H1 (cell line): Measurements from ENCODE around the gene C22orf39. TPM values are rescaled to one million over a fixed set of nuclear protein-coding genes. Genes with fewer than 3 reads are reported as not detected.

Experiments
- CTCF ChIA-PET: fragments of 300-600 bp; sonication (Branson Sonifier 250); formaldehyde crosslinking; loops from one replicate; lab custom pipeline; 2021; ENCODE audit not compliant: partially characterized antibody; lab: Charles Lee
- POLR2A ChIA-PET: fragments of 300-600 bp; sonication (Branson Sonifier 250); formaldehyde crosslinking; loops from one replicate; lab custom pipeline; 2021; ENCODE audit warnings: inconsistent platforms; ENCODE audit not compliant: partially characterized antibody; lab: Charles Lee
- DNase-seq, 2 experiments: peaks; one replicate each; pipeline versions ENCODE4 v3.0.0 to v3.0.0-alpha.2; 2010 to 2022; ENCODE audit warnings: low spot score in 2 of 2, low read depth in 1 of 2, mixed read lengths in 1 of 2
- FAIRE-seq: peaks from 2 replicates; lab custom pipeline; 2011; peaks lifted over from hg19 to GRCh38; lab: Jason Lieb, UNC
- H2AFZ ChIP-seq: 2 replicates; pipeline ENCODE4 v1.8.1; 2012; ENCODE audit warnings: low read length, inconsistent platforms
- H2AK5ac ChIP-seq: 2 replicates; pipeline ENCODE4 v1.6.1; 2013; ENCODE audit warnings: low read depth, low read length
- H2BK120ac ChIP-seq: replicated peaks from 2 replicates; pipeline ENCODE3; 2013; ENCODE audit warnings: low read depth, low read length, inconsistent platforms
- H2BK12ac ChIP-seq: 2 replicates; pipeline ENCODE4 v1.6.1; 2013; ENCODE audit warnings: low read depth, low read length
- H2BK15ac ChIP-seq: 2 replicates; pipeline ENCODE4 v1.6.1; 2013; ENCODE audit warnings: low read length
- H2BK20ac ChIP-seq: 2 replicates; pipeline ENCODE4 v1.6.1; 2013; ENCODE audit warnings: low read length
- H2BK5ac ChIP-seq: 2 replicates; pipeline ENCODE4 v1.6.1; 2013; ENCODE audit warnings: low read depth, low read length
- H3K14ac ChIP-seq: 2 replicates; pipeline ENCODE4 v1.6.1; 2013; ENCODE audit warnings: inconsistent platforms; ENCODE audit not compliant: insufficient read length
- H3K18ac ChIP-seq: 2 replicates; pipeline ENCODE4 v1.6.1; 2013; ENCODE audit warnings: low read length; ENCODE audit errors: extremely low read depth
- H3K23ac ChIP-seq: 2 replicates; pipeline ENCODE4 v1.6.1; 2013; ENCODE audit warnings: inconsistent platforms; ENCODE audit not compliant: insufficient read length
- H3K23me2 ChIP-seq: 2 replicates; pipeline ENCODE4 v1.6.1; 2013; ENCODE audit warnings: low read depth, low read length
- H3K27ac ChIP-seq: 2 replicates; pipeline ENCODE4 v1.6.1; 2011; ENCODE audit warnings: low read depth, low read length, inconsistent platforms
- H3K27me3 ChIP-seq, 4 experiments: replicated peaks in 1 of 4; 1 replicate in 1 of 4; 2 replicates in 3 of 4; pipeline versions ENCODE4 v1.6.1 to v1.8.1; 2011 to 2013; ENCODE audit warnings: low read length in 3 of 4, mild to moderate bottlenecking in 3 of 4, inconsistent platforms in 2 of 4, mixed read lengths in 2 of 4, moderate library complexity in 1 of 4; ENCODE audit not compliant: control insufficient read depth in 3 of 4, insufficient read depth in 3 of 4; ENCODE audit errors: extremely low read depth in 1 of 4
- H3K36me3 ChIP-seq, 4 experiments: 2 replicates each; pipeline versions ENCODE4 v1.6.1 to v1.8.1; 2011 to 2013; ENCODE audit warnings: mild to moderate bottlenecking in 4 of 4, low read length in 3 of 4, moderate library complexity in 2 of 4, control low read depth in 1 of 4, inconsistent platforms in 1 of 4; ENCODE audit not compliant: insufficient read depth in 4 of 4, control insufficient read depth in 2 of 4
- H3K4ac ChIP-seq: replicated peaks from 2 replicates; pipeline ENCODE3; 2013; ENCODE audit warnings: low read length, low read depth, mixed read lengths, inconsistent platforms; ENCODE audit not compliant: insufficient read length
- H3K4me1 ChIP-seq, 4 experiments: replicated peaks in 1 of 4; 1 replicate in 1 of 4; 2 replicates in 3 of 4; pipeline versions ENCODE4 v1.6.1 to v1.8.1; 2011 to 2013; ENCODE audit warnings: low read length in 3 of 4, inconsistent platforms in 2 of 4, mixed read lengths in 1 of 4; ENCODE audit not compliant: insufficient read depth in 4 of 4, control insufficient read depth in 3 of 4
- H3K4me2 ChIP-seq, 2 experiments: 2 replicates each; pipeline versions ENCODE4 v1.6.1 to v1.8.1; 2011 to 2013; ENCODE audit warnings: low read depth in 2 of 2, low read length in 2 of 2, control low read depth in 1 of 2, inconsistent platforms in 1 of 2, mild to moderate bottlenecking in 1 of 2; ENCODE audit not compliant: insufficient read depth in 1 of 2
- H3K4me3 ChIP-seq, 4 experiments: fragments of 200-600, 300-600 bp in 1 of 4; sonication (generic), shearing (Covaris generic), sonication (Bioruptor Twin) in 1 of 4; 2 replicates each; pipeline versions ENCODE4 v1.5.1 to v1.8.1; 2011 to 2016; ENCODE audit warnings: low read length in 4 of 4, low read depth in 3 of 4, control low read depth in 2 of 4, inconsistent platforms in 2 of 4, mild to moderate bottlenecking in 2 of 4, mixed read lengths in 1 of 4, moderate library complexity in 1 of 4; ENCODE audit not compliant: insufficient read depth in 2 of 4; ENCODE audit errors: extremely low read depth in 1 of 4
- H3K56ac ChIP-seq: replicated peaks from 2 replicates; pipeline ENCODE3; 2013; ENCODE audit warnings: low read depth, mild to moderate bottlenecking, mixed read lengths, low read length, inconsistent platforms; ENCODE audit not compliant: insufficient read length
- H3K79me1 ChIP-seq: 2 replicates; pipeline ENCODE4 v1.6.1; 2013; ENCODE audit warnings: low read depth, low read length, control low read depth
- H3K79me2 ChIP-seq, 2 experiments: 2 replicates each; pipeline versions ENCODE4 v1.6.1 to v1.8.1; 2012 to 2013; ENCODE audit warnings: low read length in 2 of 2, mild to moderate bottlenecking in 2 of 2, inconsistent platforms in 1 of 2; ENCODE audit not compliant: insufficient read depth in 2 of 2, control insufficient read depth in 1 of 2
- H3K9ac ChIP-seq, 4 experiments: replicated peaks in 1 of 4; 1 replicate in 1 of 4; 2 replicates in 3 of 4; pipeline versions ENCODE4 v1.6.1 to v1.8.1; 2011 to 2013; ENCODE audit warnings: low read depth in 3 of 4, low read length in 3 of 4, control low read depth in 2 of 4, mild to moderate bottlenecking in 2 of 4, moderate library complexity in 2 of 4, inconsistent platforms in 1 of 4; ENCODE audit errors: extremely low read depth in 1 of 4
- H3K9me3 ChIP-seq, 2 experiments: 2 replicates each; pipeline versions ENCODE4 v1.6.1 to v1.8.1; 2012 to 2013; ENCODE audit warnings: mild to moderate bottlenecking in 2 of 2, moderate library complexity in 2 of 2, control low read depth in 1 of 2, inconsistent platforms in 1 of 2, low read depth in 1 of 2, low read length in 1 of 2, mixed read lengths in 1 of 2; ENCODE audit not compliant: insufficient read depth in 2 of 2
- H4K20me1 ChIP-seq, 2 experiments: replicated peaks in 1 of 2; 2 replicates each; pipeline versions ENCODE3 to v1.8.1; 2011 to 2013; ENCODE audit warnings: inconsistent platforms in 2 of 2, low read length in 2 of 2, mild to moderate bottlenecking in 1 of 2; ENCODE audit not compliant: insufficient read depth in 2 of 2, control insufficient read depth in 1 of 2
- H4K5ac ChIP-seq: 2 replicates; pipeline ENCODE4 v1.6.1; 2013; ENCODE audit warnings: low read length, low read depth, mixed read lengths, inconsistent platforms; ENCODE audit not compliant: insufficient read length
- H4K8ac ChIP-seq: 2 replicates; pipeline ENCODE4 v1.8.0; 2013; ENCODE audit warnings: mild to moderate bottlenecking, moderate library complexity, low read length, inconsistent platforms; ENCODE audit not compliant: insufficient read depth; ENCODE audit errors: extremely low read depth
- H4K91ac ChIP-seq: replicated peaks from 2 replicates; pipeline ENCODE3; 2013; ENCODE audit warnings: low read length, mixed read lengths, inconsistent platforms; ENCODE audit not compliant: insufficient read length
- ATF3 ChIP-seq: IDR thresholded peaks from 2 replicates; pipeline ENCODE4 v1.6.1; 2011; ENCODE audit warnings: low read depth, mild to moderate bottlenecking, low read length; ENCODE audit not compliant: insufficient read depth
- BACH1 ChIP-seq: IDR thresholded peaks from 2 replicates; pipeline ENCODE4 v1.6.1; 2012; ENCODE audit warnings: low read length, improper control_type of control experiment
- KDM4A ChIP-seq: IDR thresholded peaks from one replicate; pipeline ENCODE4 v1.7.1; 2012; ENCODE audit warnings: low read depth, mild to moderate bottlenecking, moderate library complexity, low read length, inconsistent platforms; ENCODE audit not compliant: severe bottlenecking
- RAD21 ChIP-seq, 2 experiments: IDR thresholded peaks in 1 of 2; conservative IDR thresholded peaks in 1 of 2; 2 replicates each; pipeline ENCODE4 v1.6.1; 2011; ENCODE audit warnings: low read depth in 2 of 2, low read length in 2 of 2, improper control_type of control experiment in 1 of 2, inconsistent platforms in 1 of 2, mild to moderate bottlenecking in 1 of 2, moderate library complexity in 1 of 2
- RBBP5 ChIP-seq: IDR thresholded peaks from 2 replicates; pipeline ENCODE4 v1.7.1; 2012; ENCODE audit warnings: low read depth, mild to moderate bottlenecking, inconsistent platforms, low read length, moderate library complexity, borderline replicate concordance
- TAF7 ChIP-seq: optimal IDR thresholded peaks from 2 replicates; pipeline ENCODE3; 2011; ENCODE audit warnings: low read depth, mild to moderate bottlenecking, inconsistent platforms, low read length, moderate library complexity, borderline replicate concordance
- TCF12 ChIP-seq: IDR thresholded peaks from 2 replicates; pipeline ENCODE4 v1.6.1; 2011; ENCODE audit warnings: low read depth, mild to moderate bottlenecking, low read length
- TEAD4 ChIP-seq: IDR thresholded peaks from 2 replicates; pipeline ENCODE4 v1.6.1; 2012; ENCODE audit warnings: low read depth, low read length, inconsistent platforms, mixed read lengths
- YY1 ChIP-seq: IDR thresholded peaks from 2 replicates; pipeline ENCODE4 v1.6.1; 2011; ENCODE audit warnings: low read depth, mild to moderate bottlenecking, low read length
- WGBS, 2 experiments: shearing (Covaris generic) in 1 of 2; methylation state at CpG; one replicate each; pipeline versions ENCODE4 v1.1.6 to v1.1.7; 2013 to 2015; ENCODE audit warnings: low lambda C conversion rate in 2 of 2, mixed read lengths in 2 of 2, inconsistent platforms in 1 of 2, low coverage in 1 of 2, missing lambda C conversion rate in 1 of 2; ENCODE audit not compliant: insufficient replicate concordance in 2 of 2, insufficient coverage in 1 of 2, insufficient read length in 1 of 2; ENCODE audit errors: extremely low coverage in 1 of 2, missing lambda C conversion rate in 1 of 2; 5-methylcytosine and 5-hydroxymethylcytosine counted together
- polyA plus RNA-seq, 7 experiments: library from polyadenylated mRNA; depleted of rRNA in 3 of 7; stranded (reverse) in 5 of 7; unstranded in 2 of 7; fragments of >200 nt in 5 of 7; fragments of 200-250 nt in 2 of 7; gene quantifications; 1 replicate in 5 of 7; 2 replicates in 1 of 7; 4 replicates in 1 of 7; pipeline versions ENCODE4 v1.2.1 to v1.2.3, GENCODE V29; 2011 to 2013; ENCODE audit warnings: missing spikeins in 2 of 7, mixed read lengths in 2 of 7
- total RNA-seq: library from RNA; stranded (reverse); fragmentation: NEBNext Ultra II Directional; extraction: Animal tissue kit (Norgen Biotek cat#: 25700); gene quantifications from 2 replicates; pipeline ENCODE4 v1.2.1, GENCODE V29; 2021

C22orf39 gene
- total and polyA plus RNA-seq, 2 of the 8 experiments (the other 6 are each of a cell fraction or from before 2014, with no cell fraction given) = 22.7 to 27.7 TPM

GRCh38 chr22:19470010-19470409, 22.5 kb upstream of the C22orf39 start:
- CTCF ChIA-PET = interaction anchor here (1.0 kb wide), 2 partner anchors 37 to 73 kb away, joined by 3 read pairs; no protein-coding TSS in a partner anchor
- H2BK5ac ChIP-seq = no peak overlapping the region
- H3K9me3 ChIP-seq = no peaks in the 10 kb centered on the region
- H3K4me2 ChIP-seq = no peak overlapping the region
- peaks cover 4 to 25% of the 10 kb centered on the region in 2 experiments for H4K20me1 ChIP-seq
- H4K8ac ChIP-seq = no peak overlapping the region
- H3K4me1 ChIP-seq = no peaks in the 10 kb centered on the region
- no peak overlapping the region for H2BK20ac ChIP-seq
- POLR2A ChIA-PET = interaction anchor here (0.9 to 1.5 kb wide), 2 partner anchors 8 to 19 kb away, joined by 3 read pairs; no protein-coding TSS in a partner anchor
- no peak overlapping the region for H3K27ac ChIP-seq
- H3K79me2 ChIP-seq = 0 out of 4 replicates have a peak, but pooled peaks cover 0 to 2% of the 10 kb centered on the region in 2 experiments
- H2BK12ac ChIP-seq = no peak overlapping the region
- no peak overlapping the region for H3K9ac ChIP-seq
- no peak overlapping the region for H3K4ac ChIP-seq
- H4K5ac ChIP-seq = no peak overlapping the region
- DNase-seq (no peak), FAIRE-seq (no peak)
- no peak overlapping the region for H4K91ac ChIP-seq
- H3K23me2 ChIP-seq = no peaks in the 10 kb centered on the region
- H2AK5ac ChIP-seq = no peak overlapping the region
- 100% methylated on average over 2 of the region's 2 CpGs; no CpG with 5 or more reads in 1 of the 2 experiments for WGBS, 2 experiments
- H3K23ac ChIP-seq = no peak overlapping the region
- H3K56ac ChIP-seq = no peak overlapping the region
- H3K4me3 ChIP-seq = no peak overlapping the region
- no peak overlapping the region for H2AFZ ChIP-seq
- H3K79me1 ChIP-seq = peaks cover 2% of the 10 kb centered on the region; the same call in 1 of the 2 replicates
- no peaks in the 10 kb centered on the region for H3K27me3 ChIP-seq
- no peak overlapping the region for H3K14ac ChIP-seq
- H2BK120ac ChIP-seq = no peak overlapping the region
- no peak overlapping the region for H2BK15ac ChIP-seq
- no peak overlapping the region for H3K18ac ChIP-seq
- H3K36me3 ChIP-seq = peaks cover 30 to 60% (median 52%) of the 10 kb centered on the region in 4 experiments
- TF ChIP-seq TEAD4 (no peak), TAF7 (no peak), BACH1 (no peak), RAD21 (IDR thresholded peaks at IDR 0.05 in 1 of 2, conservative IDR thresholded peaks at IDR 0.05 in 1 of 2; ENCODE audit: low read depth in 2 of 2, low read length in 2 of 2) (no peak), YY1 (no peak), ATF3 (no peak), TCF12 (no peak), RBBP5 (no peak), KDM4A (no peak)
